GM12892 (cell line): Measurements from ENCODE around the gene ELL2.

Source experiments
- DNase-seq: peaks from one replicate; pipeline ENCODE4 v3.0.0; 2011; ENCODE audit not compliant: insufficient read length
- FAIRE-seq: peaks from 2 replicates; lab custom pipeline; 2011; peaks lifted over from hg19 to GRCh38; lab: Jason Lieb, UNC
- POLR2A ChIP-seq: IDR thresholded peaks from 2 replicates; pipeline ENCODE4 v1.6.1; 2011; ENCODE audit warnings: low read depth, low read length, control low read depth
- POLR2AphosphoS5 ChIP-seq: IDR thresholded peaks from 2 replicates; pipeline ENCODE4 v1.6.1; 2011; ENCODE audit warnings: low read depth, low read length, control low read depth
- TAF1 ChIP-seq: IDR thresholded peaks from 2 replicates; pipeline ENCODE4 v1.6.1; 2011; ENCODE audit warnings: low read depth, mild to moderate bottlenecking, control low read depth, low read length, borderline replicate concordance

Gene ELL2

DNA sequence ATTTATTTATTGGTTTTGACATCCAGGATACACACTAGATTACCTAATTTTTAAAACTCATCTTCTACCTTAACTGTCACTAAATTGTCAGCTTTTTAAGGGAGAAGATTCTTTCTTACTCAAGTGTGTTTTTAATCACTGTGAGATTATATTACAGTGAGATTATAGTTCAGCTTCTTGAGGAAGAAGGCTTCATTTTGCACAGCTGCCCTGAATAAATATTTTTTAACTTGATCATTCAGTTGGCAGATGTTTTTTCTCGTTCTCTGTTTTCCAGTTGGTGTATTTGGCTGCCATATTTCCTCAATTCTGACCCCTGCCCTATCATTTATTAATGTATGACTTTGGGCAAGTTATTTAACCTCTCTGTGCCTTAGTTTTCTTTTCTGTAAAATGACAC is 15.0 kb upstream of the ELL2 start:
- TF ChIP-seq TAF1 = no peak
- TF ChIP-seq POLR2AphosphoS5 = no peak
- no peak for TF ChIP-seq POLR2A
- no peak for FAIRE-seq
- DNase-seq = no peak

- no peak for TF ChIP-seq POLR2AphosphoS5
- FAIRE-seq (no peak), DNase-seq (no peak)
Observed at GRCh38 chr5:95975703-95976102, 14.1 kb upstream of the ELL2 start.

DNA sequence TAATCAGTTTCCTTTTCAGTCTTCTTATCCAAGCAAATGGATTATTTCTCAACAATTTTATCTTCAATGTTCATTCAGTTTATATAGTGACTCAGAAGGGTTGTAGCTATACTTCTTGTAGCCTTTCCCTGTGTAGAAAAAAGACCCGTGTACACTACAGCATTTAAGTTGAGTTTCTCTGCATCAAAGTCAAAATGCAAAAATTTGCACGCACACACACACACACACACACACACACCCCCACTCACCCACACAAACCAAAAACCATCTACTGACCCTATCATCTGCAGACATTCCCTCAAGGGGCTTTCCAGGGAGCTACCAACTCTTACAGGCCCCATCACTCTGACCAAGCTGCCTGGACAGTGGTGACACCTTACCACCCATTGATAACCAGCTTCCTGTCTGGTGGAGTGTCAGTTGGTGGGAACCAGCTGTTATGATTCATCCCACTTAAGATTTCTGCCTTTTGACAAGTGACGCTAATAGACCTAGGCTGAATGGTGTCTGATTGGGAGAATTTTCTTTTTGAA is 12.2 kb upstream of the ELL2 start:
- TF ChIP-seq POLR2AphosphoS5 (no peak), TAF1 (no peak), POLR2A (no peak)
- peak; percentile 17 for FAIRE-seq
- no peak for DNase-seq

DNA sequence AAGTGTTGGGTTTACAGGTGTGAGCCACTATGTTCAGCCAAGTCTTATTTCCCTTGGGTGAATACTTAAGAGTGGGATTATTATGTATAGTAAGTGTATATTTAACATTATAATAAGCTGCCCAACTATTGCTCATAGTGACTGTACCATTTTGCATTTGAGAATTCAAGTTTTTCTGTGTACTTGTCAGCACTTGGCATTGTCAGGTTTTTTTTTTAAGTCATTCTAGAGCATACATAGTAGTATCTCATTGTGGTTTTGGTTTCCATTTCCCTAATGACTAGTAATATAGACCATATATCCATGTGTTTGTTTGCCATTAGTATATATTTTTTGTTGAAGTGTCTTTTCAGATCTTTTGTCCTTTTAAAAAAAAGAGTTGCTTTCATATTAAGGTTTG is 10.5 kb upstream of the ELL2 start:
- TF ChIP-seq POLR2A (no peak), TAF1 (no peak), POLR2AphosphoS5 (no peak)
- FAIRE-seq (no peak), DNase-seq (no peak)

GRCh38 chr5:95970359-95970704 is 8.7 kb upstream of the ELL2 start:
- DNase-seq = no peak
- FAIRE-seq = no peak
- TF ChIP-seq POLR2AphosphoS5 = no peak
- no peak for TF ChIP-seq POLR2A

DNA sequence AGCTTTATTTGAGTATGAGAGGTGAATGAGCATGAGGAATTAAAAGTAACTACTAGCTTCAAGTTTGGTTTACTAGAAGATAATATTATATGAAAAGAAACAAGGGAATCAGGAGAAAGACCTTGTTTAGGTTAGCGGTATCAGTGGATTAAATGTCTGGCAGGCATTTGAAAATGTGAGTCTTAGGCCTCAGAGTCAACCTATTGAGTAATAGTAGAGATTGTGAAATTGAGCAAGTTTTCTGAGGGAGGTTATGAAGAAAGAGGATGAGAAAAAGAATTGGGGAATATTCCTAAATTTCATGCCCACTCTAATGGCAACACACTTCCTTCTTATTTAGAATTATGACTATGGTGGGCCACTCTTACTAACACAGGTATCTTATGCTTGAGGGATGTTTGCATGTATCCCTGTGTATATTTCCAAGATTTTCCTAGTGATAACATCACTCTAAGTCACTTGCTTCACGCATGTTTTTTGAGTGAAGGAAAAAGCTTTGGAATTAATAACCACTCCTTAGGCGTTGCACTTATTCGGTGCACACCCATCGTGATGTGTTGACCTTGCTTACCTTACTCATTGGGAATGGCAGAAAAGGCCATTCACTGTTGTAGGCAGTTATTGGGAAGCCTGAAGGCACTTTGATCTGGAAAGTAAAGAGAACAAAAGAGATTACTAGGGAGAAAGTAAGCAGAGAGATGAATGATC is 8.2 kb upstream of the ELL2 start:
- FAIRE-seq = no peak
- no peak for DNase-seq
- TF ChIP-seq POLR2A (no peak), POLR2AphosphoS5 (no peak), TAF1 (no peak)

- DNase-seq = no peak
- FAIRE-seq = no peak
- TF ChIP-seq POLR2AphosphoS5 = no peak
- TF ChIP-seq POLR2A = no peak
- TF ChIP-seq TAF1 = no peak
Observed at GRCh38 chr5:95969055-95969454, 7.4 kb upstream of the ELL2 start.

GRCh38 chr5:95967236-95967635 is 5.6 kb upstream of the ELL2 start:
- no peak for FAIRE-seq
- TF ChIP-seq TAF1 = no peak
- TF ChIP-seq POLR2A = no peak
- TF ChIP-seq POLR2AphosphoS5 = no peak
- no peak for DNase-seq

DNA sequence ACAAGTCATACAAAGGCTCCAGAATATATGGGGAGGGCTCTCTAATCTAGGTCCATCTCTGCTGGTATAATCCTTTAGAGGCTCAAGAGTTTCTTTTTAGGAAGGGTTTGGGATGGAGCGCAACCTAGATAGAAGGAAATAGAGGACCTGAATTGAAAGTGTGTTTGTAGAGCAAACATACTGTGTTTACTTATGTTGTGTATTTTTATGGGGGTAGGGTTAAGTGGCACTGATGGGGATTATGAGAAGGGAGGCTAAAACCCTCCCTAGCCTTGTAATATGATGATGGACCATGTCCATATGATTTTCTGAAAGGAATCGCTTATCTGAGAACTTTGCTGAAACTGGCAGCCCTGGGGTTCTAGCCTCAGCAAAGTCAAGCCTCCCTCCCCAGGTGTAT is 4.4 kb upstream of the ELL2 start:
- DNase-seq (no peak), FAIRE-seq (no peak)
- TF ChIP-seq POLR2A = no peak
- no peak for TF ChIP-seq POLR2AphosphoS5
- TF ChIP-seq TAF1 = no peak

- no peak for FAIRE-seq
- TF ChIP-seq POLR2AphosphoS5 (no peak), POLR2A (no peak), TAF1 (no peak)
- DNase-seq = no peak
Observed at GRCh38 chr5:95963650-95964410, 2.2 kb upstream of the ELL2 start.

GRCh38 chr5:95962785-95963184 is 1.1 kb upstream of the ELL2 start:
- FAIRE-seq (no peak), DNase-seq (no peak)
- no peak for TF ChIP-seq TAF1
- TF ChIP-seq POLR2A = 0 out of 2 replicates have a peak, but pooled peaks have one; percentile 3
- no peak for TF ChIP-seq POLR2AphosphoS5

GRCh38 chr5:95962475-95962773 is 773 bp upstream of the ELL2 start:
- no peak for DNase-seq
- TF ChIP-seq TAF1 (no peak), POLR2AphosphoS5 (no peak), POLR2A (no peak)
- peak; percentile 9 for FAIRE-seq
